GM12875 (cell line): ENCODE data around the gene CKAP4.
"Not testable (repeated sequence)": the region's sequence is repeated elsewhere in the genome, so short reads cannot be mapped to it uniquely, and the experiment has no call there.

ENCODE experiments used
- H3K4me3 ChIP-seq: one replicate; pipeline ENCODE4 v1.5.1; 2011; ENCODE audit warnings: low read depth, low read length, control low read depth
- CTCF ChIP-seq: IDR thresholded peaks from 2 replicates; pipeline ENCODE4 v1.5.1; 2011; ENCODE audit warnings: low read depth, mild to moderate bottlenecking, control low read depth, inconsistent platforms, low read length, moderate library complexity, borderline replicate concordance; ENCODE audit not compliant: insufficient read depth

The CKAP4 gene

GRCh38 chr12:106289196-106289681 lies 41.4 kb upstream of the CKAP4 start:
- no peak overlapping the region for H3K4me3 ChIP-seq
- no peak for TF ChIP-seq CTCF

GRCh38 chr12:106288494-106289195 lies 40.8 kb upstream of the CKAP4 start:
- TF ChIP-seq CTCF = no peak
- H3K4me3 ChIP-seq = no peak overlapping the region

GRCh38 chr12:106288101-106288493 lies 40.3 kb upstream of the CKAP4 start:
- no peak for TF ChIP-seq CTCF
- H3K4me3 ChIP-seq = no peak overlapping the region

GRCh38 chr12:106287364-106287763 lies 39.5 kb upstream of the CKAP4 start:
- H3K4me3 ChIP-seq = no peak overlapping the region
- TF ChIP-seq CTCF = no peak

GRCh38 chr12:106286576-106287162 lies 38.8 kb upstream of the CKAP4 start:
- not testable (repeated sequence) for H3K4me3 ChIP-seq

- H3K4me3 ChIP-seq = no peak overlapping the region
- no peak for TF ChIP-seq CTCF
These were observed 38.2 kb upstream of the CKAP4 start for GRCh38 chr12:106285982-106286381.

- TF ChIP-seq CTCF = no peak
- H3K4me3 ChIP-seq = no peak overlapping the region
These were observed 36.7 kb upstream of the CKAP4 start for GRCh38 chr12:106284358-106285105.
